SK-N-SH (cell line): ENCODE data around the gene CAMTA2. TPM values are rescaled to one million over a fixed set of nuclear protein-coding genes. Genes with fewer than 3 reads are reported as not detected.

Experiments used
- CTCF ChIA-PET: fragments of 300-600, 350-600 bp; formaldehyde crosslinking; extraction: SDS; loops from one replicate; lab custom pipeline; 2021; lab: Yijun Ruan, JAX
- POLR2A ChIA-PET: fragments of 350-600 bp; sonication (Branson Sonifier 250); formaldehyde crosslinking; extraction: SDS; loops from one replicate; lab custom pipeline; 2020; ENCODE audit warnings: antibody characterized with exemption, inconsistent platforms; lab: Yijun Ruan, JAX
- DNase-seq: peaks from one replicate; pipeline ENCODE4 v3.0.0; 2012
- H2AFZ ChIP-seq: fragments of 200-600 bp; sonication (generic); 2 replicates; pipeline ENCODE4 v1.8.1; 2016; ENCODE audit warnings: antibody characterized with exemption, mild to moderate bottlenecking, low read depth
- H3F3A ChIP-seq: fragments of 200-600 bp; sonication (generic); replicated peaks from 2 replicates; pipeline ENCODE3; 2016; ENCODE audit warnings: antibody characterized with exemption, mild to moderate bottlenecking; ENCODE audit not compliant: insufficient read depth
- H3K27ac ChIP-seq, 2 experiments: fragments of 200-500 bp in 1 of 2; fragments of 200-600 bp in 1 of 2; sonication (Bioruptor generic) in 1 of 2; sonication (generic), shearing (Covaris generic) in 1 of 2; 2 replicates each; pipeline versions ENCODE4 v1.5.1 to v1.6.1; 2014 to 2016; ENCODE audit warnings: low read depth in 2 of 2, inconsistent platforms in 1 of 2, low read length in 1 of 2, mild to moderate bottlenecking in 1 of 2, mixed read lengths in 1 of 2
- H3K27me3 ChIP-seq: fragments of 200-600 bp; sonication (generic), shearing (Covaris generic); 2 replicates; pipeline ENCODE4 v1.6.1; 2016; ENCODE audit warnings: mixed run types; ENCODE audit not compliant: insufficient read depth
- H3K36me3 ChIP-seq, 2 experiments: fragments of 200-500 bp in 1 of 2; fragments of 200-600 bp in 1 of 2; sonication (Bioruptor generic) in 1 of 2; sonication (generic) in 1 of 2; replicated peaks in 1 of 2; 2 replicates each; pipeline versions ENCODE3 to v1.5.1; 2014 to 2016; ENCODE audit warnings: low read length in 1 of 2, mild to moderate bottlenecking in 1 of 2; ENCODE audit not compliant: insufficient read depth in 2 of 2, control insufficient read depth in 1 of 2
- H3K4me1 ChIP-seq, 2 experiments: fragments of 200-500 bp in 1 of 2; fragments of 200-600 bp in 1 of 2; sonication (Bioruptor generic) in 1 of 2; sonication (generic), shearing (Covaris generic) in 1 of 2; 2 replicates each; pipeline versions ENCODE4 v1.5.1 to v1.6.1; 2014 to 2016; ENCODE audit warnings: low read depth in 1 of 2, low read length in 1 of 2, mixed run types in 1 of 2; ENCODE audit not compliant: insufficient read depth in 2 of 2, control insufficient read depth in 1 of 2
- H3K4me2 ChIP-seq: fragments of 200-600 bp; sonication (generic), shearing (Covaris generic); 2 replicates; pipeline ENCODE4 v1.6.1; 2017; ENCODE audit warnings: mixed run types
- H3K4me3 ChIP-seq, 2 experiments: fragments of 200-500 bp in 1 of 2; fragments of 200-600 bp in 1 of 2; sonication (Bioruptor generic) in 1 of 2; sonication (generic), shearing (Covaris generic) in 1 of 2; 2 replicates each; pipeline versions ENCODE4 v1.5.1 to v1.8.1; 2014 to 2016; ENCODE audit warnings: low read depth in 2 of 2, inconsistent platforms in 1 of 2, low read length in 1 of 2, mild to moderate bottlenecking in 1 of 2, mixed read lengths in 1 of 2, moderate library complexity in 1 of 2
- H3K79me2 ChIP-seq: fragments of 200-600 bp; sonication (generic); 2 replicates; pipeline ENCODE4 v1.8.1; 2017; ENCODE audit warnings: mild to moderate bottlenecking; ENCODE audit not compliant: insufficient read depth
- H3K9ac ChIP-seq: fragments of 200-600 bp; sonication (generic); 2 replicates; pipeline ENCODE4 v1.6.1; 2017; ENCODE audit warnings: mixed run types
- H3K9me2 ChIP-seq: fragments of 200-600 bp; sonication (generic); 2 replicates; pipeline ENCODE4 v1.6.1; 2017; ENCODE audit warnings: mixed run types
- H3K9me3 ChIP-seq: fragments of 200-600 bp; sonication (generic); 2 replicates; pipeline ENCODE4 v1.6.1; 2017; ENCODE audit warnings: mixed run types, mild to moderate bottlenecking, moderate library complexity
- H4K20me1 ChIP-seq: fragments of 200-600 bp; sonication (generic); 2 replicates; pipeline ENCODE4 v1.6.1; 2017; ENCODE audit warnings: mild to moderate bottlenecking, mixed run types; ENCODE audit not compliant: insufficient read depth
- CTCF ChIP-seq: fragments of 200-600 bp; sonication (generic); IDR thresholded peaks from 2 replicates; pipeline ENCODE4 v1.6.1; 2017; ENCODE audit warnings: antibody characterized with exemption, mild to moderate bottlenecking, moderate library complexity
- EZH2phosphoT487 ChIP-seq: fragments of 200-600 bp; sonication (generic); IDR thresholded peaks from 2 replicates; pipeline ENCODE4 v1.6.1; 2017; ENCODE audit warnings: low read depth, mixed run types, mild to moderate bottlenecking, antibody characterized with exemption, moderate library complexity, borderline replicate concordance
- FOXM1 ChIP-seq: IDR thresholded peaks from 2 replicates; pipeline ENCODE4 v1.4.0; 2012; ENCODE audit warnings: low read depth, mild to moderate bottlenecking
- MEF2A ChIP-seq: IDR thresholded peaks from 2 replicates; pipeline ENCODE4 v1.4.0; 2012; ENCODE audit warnings: low read depth, borderline replicate concordance
- RAD21 ChIP-seq: IDR thresholded peaks from 2 replicates; pipeline ENCODE4 v1.6.1; 2012; ENCODE audit warnings: mild to moderate bottlenecking, low read length
- RCOR1 ChIP-seq: fragments of 150-350 bp; IDR thresholded peaks from 2 replicates; pipeline ENCODE4 v1.6.1; 2017; ENCODE audit warnings: antibody characterized with exemption, low read length
- RXRA ChIP-seq: IDR thresholded peaks from 2 replicates; pipeline ENCODE4 v1.4.0; 2012; ENCODE audit warnings: low read depth, mild to moderate bottlenecking, borderline replicate concordance
- SMC3 ChIP-seq: IDR thresholded peaks from 2 replicates; pipeline ENCODE4 v1.6.1; 2012; ENCODE audit warnings: low read depth, low read length, improper control_type of control experiment
- TAF1 ChIP-seq: IDR thresholded peaks from 2 replicates; pipeline ENCODE4 v1.6.1; 2012; ENCODE audit warnings: low read depth, mild to moderate bottlenecking, low read length, moderate library complexity, borderline replicate concordance
- TCF12 ChIP-seq: IDR thresholded peaks from 2 replicates; pipeline ENCODE4 v1.4.0; 2012
- WGBS: methylation state at CpG from one replicate; pipeline ENCODE4 v1.1.6; 2017; ENCODE audit warnings: low lambda C conversion rate; 5-methylcytosine and 5-hydroxymethylcytosine counted together
- polyA plus RNA-seq, 3 experiments: library from polyadenylated mRNA; depleted of rRNA; stranded (reverse); fragments of >200 nt; gene quantifications; 2 replicates each; pipeline ENCODE4 v1.2.3, GENCODE V29; 2012
- TF ChIP-seq, protein P1 (sequence below): fragments of 150-350 bp; IDR thresholded peaks from 2 replicates; pipeline ENCODE4 v1.6.1; 2016; ENCODE audit warnings: mild to moderate bottlenecking, low read depth, low read length
- TF ChIP-seq, protein P2 (sequence below): IDR thresholded peaks from 2 replicates; pipeline ENCODE4 v1.4.0; 2012; ENCODE audit warnings: low read depth, borderline replicate concordance
- TF ChIP-seq, protein P3 (sequence below): fragments of 150-350 bp; IDR thresholded peaks from 2 replicates; pipeline ENCODE4 v1.6.1; 2017; ENCODE audit warnings: antibody characterized with exemption, low read length, low read depth, borderline replicate concordance

The CAMTA2 gene
- polyA plus RNA-seq, 1 of the 3 experiments (the other 2 are of a cell fraction) = 27.0 TPM

- no peaks in the 10 kb centered on the region for H3K9me2 ChIP-seq
- peak; percentile 54 for DNase-seq
- 20% methylated on average over 1 of the region's 1 CpG for WGBS
- peaks cover 20 to 39% of the 10 kb centered on the region in 2 experiments for H3K36me3 ChIP-seq
- no peak overlapping the region for H2AFZ ChIP-seq
- no peaks in the 10 kb centered on the region for H3K4me1 ChIP-seq
- TF ChIP-seq RAD21 = peak; percentile 35; the same call in 1 of the 2 replicates
- TF ChIP-seq CTCF = peak; percentile 12; the same call in 1 of the 2 replicates
- TF ChIP-seq, protein P1, sequence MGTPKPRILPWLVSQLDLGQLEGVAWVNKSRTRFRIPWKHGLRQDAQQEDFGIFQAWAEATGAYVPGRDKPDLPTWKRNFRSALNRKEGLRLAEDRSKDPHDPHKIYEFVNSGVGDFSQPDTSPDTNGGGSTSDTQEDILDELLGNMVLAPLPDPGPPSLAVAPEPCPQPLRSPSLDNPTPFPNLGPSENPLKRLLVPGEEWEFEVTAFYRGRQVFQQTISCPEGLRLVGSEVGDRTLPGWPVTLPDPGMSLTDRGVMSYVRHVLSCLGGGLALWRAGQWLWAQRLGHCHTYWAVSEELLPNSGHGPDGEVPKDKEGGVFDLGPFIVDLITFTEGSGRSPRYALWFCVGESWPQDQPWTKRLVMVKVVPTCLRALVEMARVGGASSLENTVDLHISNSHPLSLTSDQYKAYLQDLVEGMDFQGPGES = no peak
- ChIA-PET POLR2A (no interaction called here), CTCF (interaction anchor here (1.0 to 2.3 kb wide), 4 partner anchors 12 to 110 kb away, joined by 3 to 7 read pairs (median 4); no protein-coding TSS in a partner anchor)
- H4K20me1 ChIP-seq = no peaks in the 10 kb centered on the region
- no peaks in the 10 kb centered on the region for H3K79me2 ChIP-seq
- H3K4me2 ChIP-seq = no peak overlapping the region
- H3F3A ChIP-seq = no peaks in the 10 kb centered on the region
- no peaks in the 10 kb centered on the region for H3K9me3 ChIP-seq
- no peak overlapping the region for H3K9ac ChIP-seq
- no peak overlapping the region for H3K27ac ChIP-seq
- no peak overlapping the region for H3K4me3 ChIP-seq
- H3K27me3 ChIP-seq = no peaks in the 10 kb centered on the region
Measured at GRCh38 chr17:5019475-5019956, 32.0 kb upstream of the CAMTA2 start.

GRCh38 chr17:5014357-5014756 lies 26.9 kb upstream of the CAMTA2 start:
- ChIA-PET CTCF (no interaction called here), POLR2A (no interaction called here)
- H3K4me2 ChIP-seq = no peak overlapping the region
- no peaks in the 10 kb centered on the region for H3K27me3 ChIP-seq
- H3K36me3 ChIP-seq = peaks cover 25 to 30% of the 10 kb centered on the region in 2 experiments
- no peak overlapping the region for H3K9ac ChIP-seq
- H3F3A ChIP-seq = no peaks in the 10 kb centered on the region
- H3K9me2 ChIP-seq = no peaks in the 10 kb centered on the region
- TF ChIP-seq MEF2A (no peak), RCOR1 (no peak), EZH2phosphoT487 (no peak), RAD21 (no peak), TCF12 (no peak), RXRA (no peak), TAF1 (no peak), FOXM1 (no peak), SMC3 (no peak)
- TF ChIP-seq, protein P2, sequence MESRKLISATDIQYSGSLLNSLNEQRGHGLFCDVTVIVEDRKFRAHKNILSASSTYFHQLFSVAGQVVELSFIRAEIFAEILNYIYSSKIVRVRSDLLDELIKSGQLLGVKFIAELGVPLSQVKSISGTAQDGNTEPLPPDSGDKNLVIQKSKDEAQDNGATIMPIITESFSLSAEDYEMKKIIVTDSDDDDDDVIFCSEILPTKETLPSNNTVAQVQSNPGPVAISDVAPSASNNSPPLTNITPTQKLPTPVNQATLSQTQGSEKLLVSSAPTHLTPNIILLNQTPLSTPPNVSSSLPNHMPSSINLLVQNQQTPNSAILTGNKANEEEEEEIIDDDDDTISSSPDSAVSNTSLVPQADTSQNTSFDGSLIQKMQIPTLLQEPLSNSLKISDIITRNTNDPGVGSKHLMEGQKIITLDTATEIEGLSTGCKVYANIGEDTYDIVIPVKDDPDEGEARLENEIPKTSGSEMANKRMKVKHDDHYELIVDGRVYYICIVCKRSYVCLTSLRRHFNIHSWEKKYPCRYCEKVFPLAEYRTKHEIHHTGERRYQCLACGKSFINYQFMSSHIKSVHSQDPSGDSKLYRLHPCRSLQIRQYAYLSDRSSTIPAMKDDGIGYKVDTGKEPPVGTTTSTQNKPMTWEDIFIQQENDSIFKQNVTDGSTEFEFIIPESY = no peak
- TF ChIP-seq, protein P3, sequence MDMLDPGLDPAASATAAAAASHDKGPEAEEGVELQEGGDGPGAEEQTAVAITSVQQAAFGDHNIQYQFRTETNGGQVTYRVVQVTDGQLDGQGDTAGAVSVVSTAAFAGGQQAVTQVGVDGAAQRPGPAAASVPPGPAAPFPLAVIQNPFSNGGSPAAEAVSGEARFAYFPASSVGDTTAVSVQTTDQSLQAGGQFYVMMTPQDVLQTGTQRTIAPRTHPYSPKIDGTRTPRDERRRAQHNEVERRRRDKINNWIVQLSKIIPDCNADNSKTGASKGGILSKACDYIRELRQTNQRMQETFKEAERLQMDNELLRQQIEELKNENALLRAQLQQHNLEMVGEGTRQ = no peak
- H3K4me3 ChIP-seq = no peak overlapping the region
- no peaks in the 10 kb centered on the region for H3K79me2 ChIP-seq
- DNase-seq = no peak
- H2AFZ ChIP-seq = no peak overlapping the region
- no peaks in the 10 kb centered on the region for H3K9me3 ChIP-seq
- no peak overlapping the region for H3K27ac ChIP-seq
- H3K4me1 ChIP-seq = no peaks in the 10 kb centered on the region
- no peaks in the 10 kb centered on the region for H4K20me1 ChIP-seq
- 87% methylated on average over 4 of the region's 4 CpGs for WGBS
